IPS DF 4.7 (cell line): ENCODE measurements around the gene INSRR.

Source experiments
- DNase-seq: peaks from one replicate; pipeline ENCODE4 v3.0.0-alpha.2; 2013; ENCODE audit warnings: low spot score; ENCODE audit errors: extremely low read depth

INSRR gene

DNA sequence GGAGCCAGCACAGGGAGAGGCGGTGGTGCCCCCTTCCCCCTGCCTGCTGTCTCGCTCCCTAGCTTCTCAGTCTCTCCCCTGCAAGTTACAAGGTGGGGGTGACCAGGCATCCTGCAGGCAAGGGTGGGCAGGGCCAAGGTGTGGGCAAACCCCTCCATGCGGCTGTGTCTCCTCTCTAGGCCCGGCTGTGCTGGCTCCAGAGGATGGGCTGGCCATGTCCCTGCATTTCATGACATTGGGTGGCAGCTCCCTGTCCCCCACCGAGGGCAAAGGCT is 16.4 kb upstream of the INSRR start:
- DNase-seq, result no peak

DNA sequence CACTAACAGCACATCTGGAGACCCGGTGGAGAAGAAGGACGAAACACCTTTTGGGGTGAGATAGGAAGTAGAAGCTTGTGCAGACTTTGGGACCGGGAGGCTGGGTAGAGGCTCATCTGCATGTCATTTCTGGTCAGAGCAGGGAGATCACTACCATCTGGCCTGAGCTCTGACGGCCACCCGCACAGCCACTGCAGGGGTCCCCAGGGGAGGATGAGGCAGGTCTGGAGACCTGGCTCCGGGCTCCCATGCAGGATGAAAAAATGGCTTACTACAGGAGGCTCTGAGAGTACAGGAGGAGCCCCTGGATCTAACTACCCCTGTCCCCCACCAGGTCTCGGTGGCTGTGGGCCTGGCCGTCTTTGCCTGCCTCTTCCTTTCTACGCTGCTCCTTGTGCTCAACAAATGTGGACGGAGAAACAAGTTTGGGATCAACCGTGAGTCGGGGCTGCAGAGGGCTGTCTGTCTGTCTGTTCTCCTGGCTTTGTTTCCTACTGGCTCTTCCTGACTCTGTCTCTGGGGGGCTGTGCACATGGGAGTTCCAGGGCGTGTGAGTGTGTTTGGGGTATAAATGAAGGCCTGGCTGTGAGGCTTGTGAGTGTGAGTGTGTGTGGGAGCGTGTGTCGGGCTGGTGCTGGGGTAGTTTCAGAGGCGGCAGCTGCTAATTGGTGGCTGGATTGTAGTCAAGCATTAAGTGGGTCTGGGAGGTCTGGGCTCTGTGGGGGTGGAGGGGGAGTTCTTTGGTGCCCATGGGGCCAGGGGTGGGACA is 15.8 kb upstream of the INSRR start:
- DNase-seq, result no peak

DNA sequence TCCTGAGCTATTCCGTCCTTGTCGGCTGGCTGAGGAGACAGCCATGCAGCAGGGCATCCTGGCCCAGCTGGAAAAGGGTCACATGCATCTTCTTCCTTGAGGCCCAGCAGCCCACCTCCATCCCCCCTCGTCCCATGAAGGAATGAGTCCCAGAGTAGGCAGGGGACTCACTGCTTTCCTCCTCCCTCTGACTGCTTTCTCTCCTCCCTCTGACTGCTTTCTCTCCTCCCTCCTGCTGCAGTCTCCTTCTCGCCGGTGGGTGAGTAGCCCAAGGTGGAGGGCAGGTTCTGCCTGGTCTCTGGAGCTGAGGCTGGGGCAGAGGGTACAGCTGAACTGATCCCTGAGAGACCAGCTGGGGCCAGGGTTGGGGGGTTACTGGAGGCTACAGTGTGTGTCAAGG is 15.2 kb upstream of the INSRR start:
- no peak for DNase-seq

DNA sequence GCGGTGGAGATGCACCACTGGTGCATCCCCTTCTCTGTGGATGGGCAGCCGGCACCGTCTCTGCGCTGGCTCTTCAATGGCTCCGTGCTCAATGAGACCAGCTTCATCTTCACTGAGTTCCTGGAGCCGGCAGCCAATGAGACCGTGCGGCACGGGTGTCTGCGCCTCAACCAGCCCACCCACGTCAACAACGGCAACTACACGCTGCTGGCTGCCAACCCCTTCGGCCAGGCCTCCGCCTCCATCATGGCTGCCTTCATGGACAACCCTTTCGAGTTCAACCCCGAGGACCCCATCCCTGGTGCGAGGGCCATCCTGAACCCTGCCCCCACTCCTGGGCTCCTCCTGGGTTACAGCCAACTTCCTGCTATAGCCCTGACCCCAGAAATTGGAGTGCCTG is 14.7 kb upstream of the INSRR start:
- DNase-seq, result no peak

DNA sequence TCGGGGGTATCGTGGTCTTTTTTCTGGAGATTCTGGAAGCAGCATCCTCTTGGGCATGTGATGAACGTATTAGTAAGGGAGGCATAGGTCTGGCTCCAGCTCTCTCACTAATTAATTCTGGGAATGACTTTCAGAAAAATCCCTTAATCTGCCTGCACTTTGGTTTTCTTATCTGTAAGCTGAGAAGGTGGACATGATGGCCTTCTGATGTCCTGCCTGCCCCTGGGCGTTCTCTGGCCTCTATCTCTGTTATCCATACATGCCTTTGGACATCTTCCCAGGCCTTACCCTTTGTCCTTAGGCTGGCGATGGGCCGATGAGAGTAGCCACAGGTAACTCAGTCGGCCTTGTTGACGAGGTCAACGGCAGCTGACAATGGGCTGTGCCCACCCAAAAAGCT is 10.5 kb upstream of the INSRR start:
- DNase-seq, result no peak

DNA sequence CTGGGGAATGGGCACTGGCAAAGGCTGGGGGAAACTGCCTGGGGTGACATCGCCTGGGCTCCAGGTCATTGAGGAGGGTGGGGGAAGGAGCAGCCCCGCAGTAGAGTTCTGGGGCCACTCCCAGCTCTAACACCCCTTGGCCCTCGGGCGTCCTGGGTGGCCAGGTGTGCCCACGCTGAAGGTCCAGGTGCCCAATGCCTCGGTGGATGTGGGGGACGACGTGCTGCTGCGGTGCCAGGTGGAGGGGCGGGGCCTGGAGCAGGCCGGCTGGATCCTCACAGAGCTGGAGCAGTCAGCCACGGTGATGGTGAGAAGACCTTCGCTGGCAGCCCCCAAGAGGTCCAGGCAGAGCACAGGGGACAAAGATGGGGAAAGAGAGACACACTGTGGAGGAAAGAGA is 9.4 kb upstream of the INSRR start:
- no peak for DNase-seq

DNA sequence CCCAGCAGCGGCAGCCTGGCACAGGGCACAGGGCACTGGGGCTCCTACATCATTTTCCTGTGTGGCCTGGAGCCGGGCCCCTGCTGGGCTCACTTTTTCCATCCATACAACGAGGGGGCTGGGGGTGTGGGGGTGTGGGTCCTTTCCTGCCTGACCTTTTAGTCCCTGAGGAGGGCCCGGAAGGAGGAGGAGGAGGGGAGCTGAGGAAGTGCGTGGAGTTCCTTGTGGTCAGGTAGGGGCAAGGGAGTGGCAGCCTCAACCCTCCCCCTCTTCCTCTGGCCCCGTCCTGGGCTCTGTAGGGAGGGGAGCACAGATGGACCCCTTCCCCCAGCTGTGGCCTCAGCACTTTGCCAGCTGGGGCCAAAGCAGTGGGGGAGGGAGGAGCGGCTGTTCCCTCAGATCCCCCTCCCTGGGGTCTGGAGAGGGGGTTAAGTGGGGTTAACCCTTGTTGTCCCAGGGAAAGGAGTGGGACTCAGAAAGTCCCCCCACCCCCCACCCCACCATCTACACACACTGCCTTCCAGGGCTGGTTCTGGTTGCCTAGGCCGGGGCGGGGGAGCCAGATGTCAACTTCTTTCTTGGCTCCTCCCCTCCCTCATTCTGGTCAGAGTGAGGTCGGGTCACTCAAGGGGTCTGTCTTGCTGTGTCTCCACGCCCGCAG is 7.5 kb upstream of the INSRR start:
- DNase-seq, result no peak

DNA sequence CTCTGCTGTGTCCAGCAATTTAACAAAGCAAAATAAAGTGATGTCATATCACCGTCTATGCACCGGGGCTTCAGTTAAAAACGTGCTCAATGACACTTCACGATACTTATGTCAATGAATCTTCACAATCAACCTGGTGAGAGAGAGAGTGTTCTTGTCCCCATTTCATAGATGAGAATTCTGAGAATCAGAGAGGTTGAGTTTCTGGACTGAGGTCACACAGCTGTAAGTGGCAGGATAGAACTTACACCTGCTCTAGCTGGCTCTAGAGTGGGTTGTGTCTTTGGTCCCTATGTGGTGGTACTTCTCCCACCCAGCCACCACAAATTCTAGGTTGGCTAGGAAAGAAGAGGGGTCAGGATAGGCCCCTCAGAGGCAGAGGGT is 6.9 kb upstream of the INSRR start:
- no peak for DNase-seq

DNA sequence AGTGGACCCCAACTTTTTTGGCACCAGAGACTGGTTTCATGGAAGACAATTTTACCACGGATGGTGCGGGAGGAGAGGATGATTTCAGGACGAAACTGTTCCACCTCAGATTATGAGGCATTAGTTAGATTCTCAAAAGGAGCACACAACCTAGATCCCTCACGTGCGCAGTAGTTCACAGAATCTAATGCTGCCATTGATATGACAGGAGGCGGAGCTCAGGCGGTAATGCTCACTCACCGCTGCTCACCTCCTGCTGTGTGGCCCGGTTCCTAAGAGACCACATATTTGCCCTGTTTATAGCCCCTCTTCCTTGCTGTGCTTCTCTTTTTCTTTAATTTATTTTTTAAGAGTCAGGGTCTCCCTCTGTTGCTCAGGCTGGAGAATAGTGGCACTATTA is 6.3 kb upstream of the INSRR start:
- no peak for DNase-seq

DNA sequence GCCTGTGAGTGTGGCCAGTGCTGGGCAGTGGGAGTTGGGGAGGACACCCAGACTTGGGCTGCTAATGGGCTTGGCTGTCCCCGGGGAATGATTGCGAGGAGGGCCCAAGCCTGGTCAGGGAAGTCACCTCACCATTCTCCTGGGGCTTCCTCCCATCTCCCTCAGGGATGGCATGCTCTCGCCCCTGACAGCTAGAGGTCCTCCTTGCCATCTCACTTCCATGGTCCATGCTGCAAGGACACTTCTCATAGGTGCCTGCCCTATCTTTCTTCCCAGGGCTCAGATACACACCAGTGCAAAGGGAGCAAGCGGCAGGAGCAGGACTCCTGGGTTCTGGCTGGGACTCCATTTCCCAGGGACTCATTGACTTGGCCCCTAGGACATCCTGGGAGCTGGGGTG is 5.9 kb upstream of the INSRR start:
- DNase-seq, result no peak

DNA sequence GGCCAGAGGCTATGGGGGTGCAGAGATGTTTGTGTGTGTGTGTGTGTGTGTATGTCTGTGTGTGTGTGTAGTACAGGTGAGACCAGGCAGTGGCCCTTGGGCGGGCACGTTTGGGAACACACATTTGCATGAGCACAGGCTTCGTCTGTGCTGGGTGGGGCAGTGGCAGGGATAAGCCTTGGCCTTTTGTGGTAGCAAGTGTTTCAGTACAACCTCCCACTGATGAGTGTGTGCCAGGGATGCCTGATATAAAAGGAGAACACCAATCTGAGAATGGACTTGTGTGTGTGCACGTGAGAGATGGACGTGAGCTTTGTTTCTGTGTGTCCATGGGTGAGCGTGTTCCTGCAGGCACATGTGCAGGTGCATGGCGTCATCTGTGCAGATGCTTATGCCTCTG is 4.7 kb upstream of the INSRR start:
- no peak for DNase-seq

DNA sequence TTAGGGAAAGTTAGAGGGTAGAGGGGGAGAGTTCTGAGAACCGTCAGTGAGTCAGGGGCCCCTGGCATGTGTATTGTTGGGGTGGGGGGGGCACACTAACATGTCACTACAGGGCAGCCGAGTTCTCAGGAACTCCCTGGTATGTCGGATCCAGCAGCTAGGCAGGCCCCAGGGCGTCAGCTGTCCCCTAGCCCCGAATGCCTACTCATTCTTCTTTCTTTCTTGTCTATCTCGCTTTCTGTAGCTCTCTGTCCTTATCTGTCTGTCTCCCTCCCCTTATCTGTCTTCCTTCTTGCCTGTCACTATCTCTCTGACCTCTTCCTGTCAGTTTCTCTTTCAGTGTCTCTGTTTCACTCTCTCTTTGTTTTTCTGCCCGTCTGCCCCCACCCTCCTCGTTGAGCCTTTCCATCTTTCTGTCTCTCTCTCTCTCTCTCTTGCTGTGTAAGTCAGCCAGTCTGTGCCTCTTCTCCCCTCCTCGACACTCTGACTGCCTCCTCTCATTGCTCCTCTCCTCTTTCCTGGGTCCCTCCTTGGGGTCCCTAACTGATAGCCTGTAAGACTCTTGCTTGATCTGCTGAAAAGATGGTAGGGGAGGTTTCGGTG is 4.2 kb upstream of the INSRR start:
- DNase-seq, result no peak

DNA sequence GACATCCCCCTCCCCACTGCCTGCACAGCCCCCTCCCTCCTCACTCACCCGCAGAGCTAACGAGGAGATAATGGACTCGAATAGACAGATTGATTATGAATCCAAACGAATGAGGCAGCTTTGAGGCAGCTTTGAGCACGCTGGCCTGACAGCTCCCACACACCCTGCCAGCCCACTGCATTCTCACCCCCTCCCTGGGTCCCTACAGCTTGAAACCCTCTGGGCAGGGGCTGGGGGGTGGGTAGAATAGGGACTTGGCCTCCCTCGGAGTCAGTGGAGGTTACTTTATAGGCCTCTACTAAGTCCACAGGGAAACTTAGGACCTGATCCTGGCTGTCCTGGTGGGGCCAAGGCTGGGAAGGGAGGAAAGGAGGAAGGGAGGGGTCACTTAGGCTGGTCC is 3.7 kb upstream of the INSRR start:
- no peak for DNase-seq

DNA sequence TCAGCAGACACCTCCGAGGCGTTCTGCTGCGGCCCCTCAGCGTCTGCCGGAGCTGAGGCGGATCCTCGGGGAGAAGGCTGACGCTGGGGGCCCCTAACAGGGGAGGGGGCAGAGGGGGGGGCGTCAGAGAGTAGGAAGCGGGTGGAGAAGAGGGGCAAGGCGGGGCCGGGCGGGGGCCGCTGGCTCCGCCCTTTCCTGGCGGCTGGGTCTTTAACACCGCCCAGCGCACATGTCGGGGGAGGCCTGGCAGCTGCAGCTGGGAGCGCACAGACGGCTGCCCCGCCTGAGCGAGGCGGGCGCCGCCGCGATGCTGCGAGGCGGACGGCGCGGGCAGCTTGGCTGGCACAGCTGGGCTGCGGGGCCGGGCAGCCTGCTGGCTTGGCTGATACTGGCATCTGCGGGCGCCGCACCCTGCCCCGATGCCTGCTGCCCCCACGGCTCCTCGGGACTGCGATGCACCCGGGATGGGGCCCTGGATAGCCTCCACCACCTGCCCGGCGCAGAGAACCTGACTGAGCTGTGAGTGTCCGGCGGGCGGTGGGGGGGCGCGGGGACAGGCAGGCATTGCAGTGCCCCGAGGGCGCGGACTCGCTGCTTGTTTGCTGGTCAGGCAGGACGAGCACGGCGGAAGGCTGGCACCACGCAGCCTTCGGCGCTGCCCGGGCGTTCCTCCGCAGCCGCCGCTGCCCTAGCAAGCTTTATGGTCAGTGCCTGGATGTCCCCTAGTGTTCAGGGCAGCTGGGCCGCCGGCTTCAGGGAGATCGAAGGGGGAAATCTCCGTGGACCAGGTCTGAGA is 1.9 kb upstream of the INSRR start, which contains the start of gene NTRK1:
Gene NTRK1 (plus strand): TSS at position 238 of the 796 bp plus-strand sequence. CDS start 70 bp downstream, at position 308.
- DNase-seq, result no peak

DNA sequence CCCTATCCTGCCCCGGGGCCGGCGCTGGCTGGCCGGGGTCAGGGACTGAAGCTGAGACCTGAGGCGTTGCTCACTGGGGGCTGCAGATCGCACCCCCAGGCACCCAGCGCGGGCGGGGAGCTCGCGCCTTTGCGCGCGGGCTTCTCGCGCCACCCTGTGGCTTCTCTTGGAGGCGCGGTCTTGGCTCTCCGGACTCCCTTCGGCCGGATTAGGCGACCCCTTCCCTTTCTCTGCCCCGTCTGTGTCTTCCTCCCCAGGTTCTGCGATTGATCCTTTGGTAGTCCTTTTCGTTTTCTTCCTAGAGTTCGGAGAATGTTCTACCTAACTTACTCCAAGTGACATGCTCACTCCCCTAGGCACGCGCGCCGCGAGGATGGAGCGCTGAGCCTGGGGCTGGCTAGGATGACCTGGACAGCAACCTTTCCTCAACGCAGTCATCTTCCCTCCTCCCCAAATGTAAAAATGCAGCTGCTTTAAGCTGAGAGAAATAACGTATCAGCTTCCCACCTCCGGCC is 1.3 kb upstream of the INSRR start:
- no peak for DNase-seq

DNA sequence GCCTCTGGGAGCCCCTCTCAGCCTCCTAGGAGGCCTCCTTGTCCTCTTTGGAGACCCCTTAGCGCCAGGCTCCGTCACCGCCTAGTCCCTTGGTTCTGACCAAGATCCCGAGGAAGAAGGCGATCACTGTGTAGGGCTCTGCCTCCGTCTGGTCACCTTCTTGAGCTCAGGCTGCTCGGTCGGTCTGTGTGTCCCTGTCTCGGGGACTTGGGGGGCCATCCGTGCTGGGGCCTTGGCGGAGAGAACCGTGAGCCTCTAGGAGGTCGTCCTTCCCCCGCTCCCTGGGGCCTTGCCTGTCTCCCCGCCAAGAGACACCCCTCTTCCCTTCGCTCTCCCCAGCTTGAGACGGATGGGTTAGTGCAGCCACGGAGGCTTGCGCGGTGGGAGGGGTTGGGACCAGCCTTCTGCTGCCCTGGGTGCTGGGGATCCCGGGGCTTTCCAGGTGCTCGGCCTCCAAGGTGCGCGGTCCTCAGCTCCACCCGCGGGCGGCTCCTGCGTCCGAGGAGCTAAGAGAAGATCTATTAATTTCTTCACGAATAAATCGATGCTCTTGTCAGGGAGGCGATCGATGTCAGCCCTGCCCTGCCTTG is 701 bp upstream of the INSRR start:
- no peak for DNase-seq

DNA sequence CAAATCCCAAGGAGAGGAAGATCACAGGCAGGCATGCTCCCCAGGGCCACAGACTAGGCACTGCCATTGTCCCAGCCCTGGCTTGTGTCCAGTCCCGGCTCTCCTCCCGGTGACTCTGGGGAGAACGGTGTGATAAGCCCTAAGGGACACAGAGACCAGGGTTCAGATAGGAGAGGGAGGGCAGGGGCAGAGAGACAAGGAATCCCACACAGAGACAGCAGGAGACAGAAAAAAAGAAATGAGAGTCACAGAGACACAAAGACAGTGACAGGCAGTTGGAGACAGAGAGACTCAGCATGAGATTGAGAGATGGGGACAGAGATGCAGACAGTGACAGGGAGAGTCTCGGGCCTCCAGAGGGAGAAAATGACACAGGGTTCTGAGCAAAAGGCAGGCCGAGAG is 361 bp downstream of the INSRR start:
- no peak for DNase-seq

DNA sequence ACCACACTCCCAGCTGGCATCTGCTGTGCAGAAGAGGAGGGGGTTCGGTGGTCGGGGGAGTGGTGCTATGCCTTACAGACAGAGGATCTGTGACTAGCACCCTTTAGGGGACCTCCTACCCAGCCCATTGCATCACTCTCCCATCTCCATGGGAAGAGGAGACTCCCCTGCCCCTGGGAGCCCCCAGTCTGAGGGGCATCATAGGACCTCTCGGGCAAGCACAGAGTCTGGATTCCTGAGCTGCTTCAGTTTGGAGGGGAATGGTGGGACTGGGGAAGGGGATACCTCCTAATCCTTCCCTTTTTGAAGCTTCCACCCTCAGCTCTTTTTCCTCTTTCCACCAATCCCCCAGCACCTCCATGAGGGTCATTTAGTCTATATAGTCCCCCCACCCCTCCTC is 1.4 kb downstream of the INSRR start:
- no peak for DNase-seq

DNA sequence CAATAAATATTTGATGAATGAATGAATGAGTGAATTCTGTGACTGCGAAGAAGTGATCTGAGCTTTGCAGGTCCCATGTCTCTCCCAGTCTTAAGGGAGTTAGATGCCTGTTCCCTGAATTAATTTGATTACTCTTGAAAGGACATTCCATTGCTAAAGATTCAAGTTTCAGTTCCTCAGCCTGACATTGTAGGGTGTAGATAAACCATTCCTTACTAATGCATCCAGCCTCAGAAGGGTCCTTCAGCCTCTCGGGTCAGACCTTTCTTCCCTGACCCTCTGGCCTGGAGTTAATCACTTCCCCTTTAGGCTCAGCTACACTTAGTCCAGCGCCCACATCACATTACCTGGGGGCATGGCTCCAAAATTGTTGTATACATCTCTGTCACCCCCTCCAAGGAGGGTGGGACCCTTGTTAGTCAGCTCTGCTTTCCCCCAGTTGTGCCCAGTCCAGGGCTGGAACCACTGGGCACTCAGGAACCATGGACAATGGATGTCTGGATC is 2.6 kb downstream of the INSRR start:
- DNase-seq, result no peak

DNA sequence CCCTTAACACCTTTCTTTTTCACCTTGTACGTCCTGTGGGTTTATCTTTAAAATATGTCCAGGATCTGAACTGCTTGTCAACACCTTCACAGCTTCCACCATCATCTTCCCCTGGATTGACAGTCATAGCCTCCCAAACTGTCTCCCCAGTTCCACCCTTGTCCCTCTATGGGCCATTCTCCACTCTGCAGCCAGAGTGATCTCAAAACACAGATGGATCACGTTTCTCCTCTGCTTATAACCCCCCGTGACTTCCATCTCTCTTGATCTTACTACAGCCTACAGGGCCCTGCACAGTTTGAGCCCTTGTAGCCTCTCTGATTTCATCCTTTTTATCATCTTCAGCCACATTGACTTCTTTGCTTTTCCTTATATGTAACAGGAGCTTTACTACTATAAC is 4.3 kb downstream of the INSRR start:
- DNase-seq, result no peak

DNA sequence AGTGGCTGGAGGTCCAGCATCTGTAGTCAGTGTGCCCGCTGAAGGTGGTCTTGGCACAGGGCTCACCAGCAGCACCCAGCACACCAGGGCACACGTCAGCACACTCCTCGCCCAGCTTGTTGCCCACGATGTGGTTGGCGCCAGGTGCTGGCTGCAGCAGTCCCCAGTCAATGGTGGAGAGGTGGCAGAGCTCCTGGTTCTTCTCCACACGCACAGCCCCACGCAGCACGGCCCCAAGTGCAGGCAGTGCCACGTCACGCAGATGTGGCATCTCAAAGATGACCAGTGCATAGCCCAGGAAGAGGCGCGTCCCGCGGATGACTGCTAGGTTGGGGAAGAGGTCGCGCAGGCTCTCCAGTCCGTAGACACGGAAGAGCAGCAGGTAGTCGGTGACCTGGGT is 5.2 kb downstream of the INSRR start:
- no peak for DNase-seq
